ENCODE data around the gene KCNT1.

KCNT1 gene

GRCh38 chr9:135747311-135747710 is 45.3 kb downstream of the KCNT1 start:
- DNase-seq (ENCODE audit: low read depth), result no peak

- DNase-seq (ENCODE audit: low read depth), result no peak
Measured at GRCh38 chr9:135748676-135749075, 46.7 kb downstream of the KCNT1 start.

- DNase-seq (ENCODE audit: low read depth), result no peak
Measured at GRCh38 chr9:135749171-135750045, 47.4 kb downstream of the KCNT1 start.

GRCh38 chr9:135750786-135751185 is 48.8 kb downstream of the KCNT1 start:
- DNase-seq (ENCODE audit: low read depth), result no peak

GRCh38 chr9:135751501-135751900 is 49.5 kb downstream of the KCNT1 start:
- no peak for DNase-seq (ENCODE audit: low read depth)

- DNase-seq (ENCODE audit: low read depth), result no peak
Measured at GRCh38 chr9:135752281-135753204, 50.6 kb downstream of the KCNT1 start.

- no peak for DNase-seq (ENCODE audit: low read depth)
Measured at GRCh38 chr9:135753391-135754105, 51.6 kb downstream of the KCNT1 start.

GRCh38 chr9:135756576-135756975 is 54.6 kb downstream of the KCNT1 start:
- DNase-seq (ENCODE audit: low read depth), result no peak

- no peak for DNase-seq (ENCODE audit: low read depth)
Measured at GRCh38 chr9:135757356-135757755, 55.4 kb downstream of the KCNT1 start.

GRCh38 chr9:135758056-135758455 is 56.1 kb downstream of the KCNT1 start:
- DNase-seq (ENCODE audit: low read depth), result no peak

GRCh38 chr9:135758870-135759269 is 56.9 kb downstream of the KCNT1 start:
- no peak for DNase-seq (ENCODE audit: low read depth)

GRCh38 chr9:135759676-135760300 is 57.8 kb downstream of the KCNT1 start:
- no peak for DNase-seq (ENCODE audit: low read depth)

GRCh38 chr9:135760465-135760864 is 58.5 kb downstream of the KCNT1 start:
- DNase-seq (ENCODE audit: low read depth), result no peak

GRCh38 chr9:135761150-135761844 is 59.3 kb downstream of the KCNT1 start:
- DNase-seq (ENCODE audit: low read depth), result no peak

GRCh38 chr9:135761845-135762168 is 59.8 kb downstream of the KCNT1 start:
- no peak for DNase-seq (ENCODE audit: low read depth)

GRCh38 chr9:135762921-135763320 is 60.9 kb downstream of the KCNT1 start:
- DNase-seq (ENCODE audit: low read depth), result no peak

- no peak for DNase-seq (ENCODE audit: low read depth)
Measured at GRCh38 chr9:135763716-135764446, 61.9 kb downstream of the KCNT1 start.

- no peak for DNase-seq (ENCODE audit: low read depth)
Measured at GRCh38 chr9:135764731-135765130, 62.7 kb downstream of the KCNT1 start.

GRCh38 chr9:135765416-135765815 is 63.4 kb downstream of the KCNT1 start:
- no peak for DNase-seq (ENCODE audit: low read depth)

- no peak for DNase-seq (ENCODE audit: low read depth)
Measured at GRCh38 chr9:135766251-135766650, 64.3 kb downstream of the KCNT1 start.

- DNase-seq (ENCODE audit: low read depth), result no peak
Measured at GRCh38 chr9:135766707-135767106, 64.7 kb downstream of the KCNT1 start.
